IMR-90 (cell line): ENCODE measurements around the gene FAM3D.

Source experiments
- BHLHE40 ChIP-seq: fragments of 150-350 bp; IDR thresholded peaks from 2 replicates; pipeline ENCODE4 v1.6.1; 2016; ENCODE audit warnings: mild to moderate bottlenecking, low read depth, low read length
- FOS ChIP-seq: fragments of 150-350 bp; IDR thresholded peaks from 2 replicates; pipeline ENCODE4 v1.6.1; 2016; ENCODE audit warnings: low read depth, low read length
- MXI1 ChIP-seq: IDR thresholded peaks from 2 replicates; pipeline ENCODE4 v1.6.1; 2012; ENCODE audit warnings: low read depth, mild to moderate bottlenecking, low read length, moderate library complexity, borderline replicate concordance
- POLR2A ChIP-seq: IDR thresholded peaks from 2 replicates; pipeline ENCODE4 v1.6.1; 2012; ENCODE audit warnings: mild to moderate bottlenecking, low read depth, low read length
- TF ChIP-seq, protein P1 (sequence below): conservative IDR thresholded peaks from 2 replicates; pipeline ENCODE4 v1.5.1; 2012; ENCODE audit warnings: mild to moderate bottlenecking, low read depth, low read length, improper control_type of control experiment

DNA sequence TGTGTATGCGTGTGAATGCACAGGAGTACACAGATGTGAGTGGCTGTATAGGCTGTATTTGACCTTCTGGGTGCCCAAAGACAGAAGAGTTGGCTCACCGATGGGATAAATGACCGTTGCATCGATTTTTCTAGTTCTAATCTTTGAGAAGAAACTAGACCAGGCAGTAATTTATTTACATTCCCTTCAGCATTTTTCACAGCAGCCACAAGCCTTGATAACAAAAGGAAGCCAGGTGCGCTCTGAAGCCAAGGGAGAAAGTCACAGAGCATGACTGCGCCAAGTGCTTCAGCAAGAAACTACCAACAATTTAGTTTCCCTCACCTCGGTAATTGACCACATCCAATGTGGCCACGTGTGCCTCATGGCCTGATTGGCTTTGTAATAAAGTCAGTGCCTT, 5.9 kb upstream of the FAM3D start:
- no peak for TF ChIP-seq POLR2A
- TF ChIP-seq, protein P1, sequence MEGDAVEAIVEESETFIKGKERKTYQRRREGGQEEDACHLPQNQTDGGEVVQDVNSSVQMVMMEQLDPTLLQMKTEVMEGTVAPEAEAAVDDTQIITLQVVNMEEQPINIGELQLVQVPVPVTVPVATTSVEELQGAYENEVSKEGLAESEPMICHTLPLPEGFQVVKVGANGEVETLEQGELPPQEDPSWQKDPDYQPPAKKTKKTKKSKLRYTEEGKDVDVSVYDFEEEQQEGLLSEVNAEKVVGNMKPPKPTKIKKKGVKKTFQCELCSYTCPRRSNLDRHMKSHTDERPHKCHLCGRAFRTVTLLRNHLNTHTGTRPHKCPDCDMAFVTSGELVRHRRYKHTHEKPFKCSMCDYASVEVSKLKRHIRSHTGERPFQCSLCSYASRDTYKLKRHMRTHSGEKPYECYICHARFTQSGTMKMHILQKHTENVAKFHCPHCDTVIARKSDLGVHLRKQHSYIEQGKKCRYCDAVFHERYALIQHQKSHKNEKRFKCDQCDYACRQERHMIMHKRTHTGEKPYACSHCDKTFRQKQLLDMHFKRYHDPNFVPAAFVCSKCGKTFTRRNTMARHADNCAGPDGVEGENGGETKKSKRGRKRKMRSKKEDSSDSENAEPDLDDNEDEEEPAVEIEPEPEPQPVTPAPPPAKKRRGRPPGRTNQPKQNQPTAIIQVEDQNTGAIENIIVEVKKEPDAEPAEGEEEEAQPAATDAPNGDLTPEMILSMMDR: no peak
- no peak for TF ChIP-seq FOS
- no peak for TF ChIP-seq BHLHE40
- TF ChIP-seq MXI1: no peak
